Endothelial cell of umbilical vein (primary cell): ENCODE results near the gene DYRK4.

ENCODE experiments used
- EZH2 ChIP-seq: IDR thresholded peaks from 2 replicates; pipeline ENCODE4 v1.6.1; 2012; ENCODE audit warnings: borderline replicate concordance, low read depth, mild to moderate bottlenecking, moderate library complexity, low read length, inconsistent platforms; ENCODE audit not compliant: severe bottlenecking
- FOS ChIP-seq: IDR thresholded peaks from 2 replicates; pipeline ENCODE4 v1.6.1; 2011; ENCODE audit warnings: mild to moderate bottlenecking, low read length, moderate library complexity, borderline replicate concordance; ENCODE audit not compliant: insufficient read depth
- GATA2 ChIP-seq: IDR thresholded peaks from 2 replicates; pipeline ENCODE4 v1.7.0; 2011; ENCODE audit warnings: low read depth, mild to moderate bottlenecking, moderate library complexity, mixed read lengths, low read length; ENCODE audit not compliant: insufficient read length, insufficient read depth
- JUN ChIP-seq: IDR thresholded peaks from 2 replicates; pipeline ENCODE4 v1.6.1; 2011; ENCODE audit warnings: borderline replicate concordance, low read depth; ENCODE audit not compliant: insufficient read length, insufficient read depth
- MYC ChIP-seq: IDR thresholded peaks from one replicate; pipeline ENCODE4 v1.6.1; 2011; ENCODE audit warnings: mild to moderate bottlenecking, low read depth, low read length
- POLR2A ChIP-seq: IDR thresholded peaks from 2 replicates; pipeline ENCODE4 v1.6.1; 2012; ENCODE audit warnings: low read depth, mild to moderate bottlenecking, control low read depth, low read length
- POLR2AphosphoS5 ChIP-seq: IDR thresholded peaks from 2 replicates; pipeline ENCODE4 v1.6.1; 2012; ENCODE audit warnings: low read depth, mild to moderate bottlenecking, control low read depth, low read length, moderate library complexity; ENCODE audit not compliant: insufficient read depth
- TF ChIP-seq, protein P1 (sequence below), 2 donors: IDR thresholded peaks; 1 replicate in 1 of 2; 2 replicates in 1 of 2; pipeline ENCODE4 v1.5.1; 2011; ENCODE audit warnings: low read length in 2 of 2, mild to moderate bottlenecking in 2 of 2, moderate library complexity in 2 of 2, control low read depth in 1 of 2, inconsistent platforms in 1 of 2, low read depth in 1 of 2; ENCODE audit not compliant: insufficient read depth in 1 of 2; ENCODE audit errors: extremely low read depth in 1 of 2
- TF ChIP-seq, protein P2 (sequence below): IDR thresholded peaks from 2 replicates; pipeline ENCODE4 v1.6.1; 2011; ENCODE audit not compliant: insufficient read depth, insufficient read length

DNA sequence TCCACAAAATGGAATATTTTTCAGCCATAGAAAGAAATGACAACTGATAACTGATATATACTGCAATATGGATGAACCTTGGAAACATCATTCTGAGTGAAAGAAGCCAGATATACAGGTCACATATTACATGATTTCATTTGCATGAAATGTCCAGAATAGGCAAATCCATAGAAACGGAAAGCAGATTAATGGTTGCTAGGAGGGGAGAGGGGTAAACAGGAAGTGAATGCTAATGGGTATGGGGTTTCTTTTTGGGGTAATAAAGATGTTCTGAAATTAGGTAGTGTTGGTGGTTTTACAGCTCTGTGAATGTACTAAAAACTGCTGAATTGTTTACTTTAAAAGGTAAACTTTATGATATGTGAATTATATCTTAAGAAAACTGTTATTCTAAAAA is 16.8 kb upstream of the DYRK4 start:
- TF ChIP-seq POLR2A = no peak
- TF ChIP-seq POLR2AphosphoS5 = no peak
- TF ChIP-seq, protein P1, sequence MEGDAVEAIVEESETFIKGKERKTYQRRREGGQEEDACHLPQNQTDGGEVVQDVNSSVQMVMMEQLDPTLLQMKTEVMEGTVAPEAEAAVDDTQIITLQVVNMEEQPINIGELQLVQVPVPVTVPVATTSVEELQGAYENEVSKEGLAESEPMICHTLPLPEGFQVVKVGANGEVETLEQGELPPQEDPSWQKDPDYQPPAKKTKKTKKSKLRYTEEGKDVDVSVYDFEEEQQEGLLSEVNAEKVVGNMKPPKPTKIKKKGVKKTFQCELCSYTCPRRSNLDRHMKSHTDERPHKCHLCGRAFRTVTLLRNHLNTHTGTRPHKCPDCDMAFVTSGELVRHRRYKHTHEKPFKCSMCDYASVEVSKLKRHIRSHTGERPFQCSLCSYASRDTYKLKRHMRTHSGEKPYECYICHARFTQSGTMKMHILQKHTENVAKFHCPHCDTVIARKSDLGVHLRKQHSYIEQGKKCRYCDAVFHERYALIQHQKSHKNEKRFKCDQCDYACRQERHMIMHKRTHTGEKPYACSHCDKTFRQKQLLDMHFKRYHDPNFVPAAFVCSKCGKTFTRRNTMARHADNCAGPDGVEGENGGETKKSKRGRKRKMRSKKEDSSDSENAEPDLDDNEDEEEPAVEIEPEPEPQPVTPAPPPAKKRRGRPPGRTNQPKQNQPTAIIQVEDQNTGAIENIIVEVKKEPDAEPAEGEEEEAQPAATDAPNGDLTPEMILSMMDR (IDR thresholded peaks at IDR 0.05; ENCODE audit: extremely low read depth in 1 of 2, insufficient read depth in 1 of 2, low read depth in 1 of 2, low read length in 2 of 2) = no peak
- no peak for TF ChIP-seq EZH2
- TF ChIP-seq, protein P2, sequence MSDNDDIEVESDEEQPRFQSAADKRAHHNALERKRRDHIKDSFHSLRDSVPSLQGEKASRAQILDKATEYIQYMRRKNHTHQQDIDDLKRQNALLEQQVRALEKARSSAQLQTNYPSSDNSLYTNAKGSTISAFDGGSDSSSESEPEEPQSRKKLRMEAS = no peak
- TF ChIP-seq FOS = no peak
- TF ChIP-seq GATA2 = no peak
- TF ChIP-seq JUN = no peak
- no peak for TF ChIP-seq MYC
